ENCODE data around the gene DSC2. TPM values are rescaled to one million over a fixed set of nuclear protein-coding genes. Genes with fewer than 3 reads are reported as not detected.

DSC2 gene
- total and polyA plus RNA-seq, 2 donors from 2014 or later: 4.1 to 19.8 TPM

DNA sequence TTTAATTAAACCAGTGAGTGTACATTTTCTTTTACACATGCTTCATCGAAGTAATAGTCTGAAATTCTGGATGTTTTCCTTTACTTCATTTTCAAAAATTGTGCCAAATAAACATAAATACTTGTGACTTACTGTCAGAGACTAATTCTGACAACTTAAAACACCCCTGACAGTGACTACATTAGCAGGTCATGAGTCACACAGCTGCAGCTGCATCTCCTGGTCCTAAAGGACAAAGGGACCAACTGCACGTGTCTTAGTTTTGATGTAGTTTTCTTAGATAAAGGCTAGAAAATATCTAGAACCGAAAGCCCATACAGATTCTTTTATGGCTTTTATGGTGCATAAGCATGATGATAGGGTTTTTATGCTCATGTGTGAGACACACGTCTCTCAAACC is 30.0 kb downstream of the DSC2 start:
- FAIRE-seq (no peak), DNase-seq (no peak)
- Histone ChIP-seq H3K27ac (ENCODE audit: low read depth in 2 of 2, low read length in 2 of 2) (no peak overlapping the region), H3K4me3 (ENCODE audit: low read length in 3 of 3) (no peak overlapping the region), H3K27me3 (ENCODE audit: control insufficient read depth, insufficient read depth, low read length) (no peaks in the 10 kb centered on the region), H3K4me1 (ENCODE audit: control insufficient read depth in 2 of 3, insufficient read depth in 2 of 3, low read depth in 1 of 3, low read length in 3 of 3) (no peaks in the 10 kb centered on the region), H3K9me3 (ENCODE audit: control insufficient read depth in 2 of 3, insufficient read depth in 1 of 3, low read length in 3 of 3) (no peaks in the 10 kb centered on the region), H3K9ac (ENCODE audit: low read length in 3 of 3) (no peak overlapping the region), H3K36me3 (ENCODE audit: control insufficient read depth in 2 of 3, insufficient read depth in 3 of 3, low read length in 3 of 3) (peaks cover 0 to 3% (median 2%) of the 10 kb centered on the region in 3 donors)
- intact Hi-C loops (cut with DNase I): no loop called here
- TF ChIP-seq, protein P1, sequence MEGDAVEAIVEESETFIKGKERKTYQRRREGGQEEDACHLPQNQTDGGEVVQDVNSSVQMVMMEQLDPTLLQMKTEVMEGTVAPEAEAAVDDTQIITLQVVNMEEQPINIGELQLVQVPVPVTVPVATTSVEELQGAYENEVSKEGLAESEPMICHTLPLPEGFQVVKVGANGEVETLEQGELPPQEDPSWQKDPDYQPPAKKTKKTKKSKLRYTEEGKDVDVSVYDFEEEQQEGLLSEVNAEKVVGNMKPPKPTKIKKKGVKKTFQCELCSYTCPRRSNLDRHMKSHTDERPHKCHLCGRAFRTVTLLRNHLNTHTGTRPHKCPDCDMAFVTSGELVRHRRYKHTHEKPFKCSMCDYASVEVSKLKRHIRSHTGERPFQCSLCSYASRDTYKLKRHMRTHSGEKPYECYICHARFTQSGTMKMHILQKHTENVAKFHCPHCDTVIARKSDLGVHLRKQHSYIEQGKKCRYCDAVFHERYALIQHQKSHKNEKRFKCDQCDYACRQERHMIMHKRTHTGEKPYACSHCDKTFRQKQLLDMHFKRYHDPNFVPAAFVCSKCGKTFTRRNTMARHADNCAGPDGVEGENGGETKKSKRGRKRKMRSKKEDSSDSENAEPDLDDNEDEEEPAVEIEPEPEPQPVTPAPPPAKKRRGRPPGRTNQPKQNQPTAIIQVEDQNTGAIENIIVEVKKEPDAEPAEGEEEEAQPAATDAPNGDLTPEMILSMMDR (IDR thresholded peaks at IDR 0.05; ENCODE audit: borderline replicate concordance, extremely low read depth, insufficient read depth): no peak

DNA sequence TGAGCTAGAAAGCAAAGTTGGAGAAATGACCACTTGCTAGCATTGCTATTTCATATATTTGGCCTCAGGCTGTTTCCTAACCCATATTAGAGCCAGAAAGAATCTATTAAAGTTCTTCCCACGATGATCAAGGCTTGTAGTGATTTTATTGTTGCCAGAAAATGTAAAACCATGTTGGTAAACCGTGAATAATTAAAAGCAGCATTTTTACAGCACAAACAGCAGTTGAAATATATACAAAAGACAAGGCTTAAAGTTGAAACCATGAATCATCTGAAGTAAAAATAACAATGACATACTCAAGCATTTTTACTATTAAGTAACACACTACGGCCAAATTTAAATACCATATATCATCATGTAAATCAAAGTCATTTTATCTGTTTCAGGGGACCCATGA is 32.0 kb downstream of the DSC2 start:
- intact Hi-C loops (cut with DNase I): no loop called here
- TF ChIP-seq, protein P1 (IDR thresholded peaks at IDR 0.05; ENCODE audit: borderline replicate concordance, extremely low read depth, insufficient read depth): no peak
- Histone ChIP-seq H3K4me3 (ENCODE audit: low read length in 3 of 3) (no peak overlapping the region), H3K9ac (ENCODE audit: low read length in 3 of 3) (no peak overlapping the region), H3K9me3 (ENCODE audit: control insufficient read depth in 2 of 3, insufficient read depth in 1 of 3, low read length in 3 of 3) (no peaks in the 10 kb centered on the region), H3K36me3 (ENCODE audit: control insufficient read depth in 2 of 3, insufficient read depth in 3 of 3, low read length in 3 of 3) (peaks cover 0 to 3% (median 2%) of the 10 kb centered on the region in 3 donors), H3K27ac (ENCODE audit: low read depth in 2 of 2, low read length in 2 of 2) (no peak overlapping the region), H3K4me1 (ENCODE audit: control insufficient read depth in 2 of 3, insufficient read depth in 2 of 3, low read depth in 1 of 3, low read length in 3 of 3) (no peaks in the 10 kb centered on the region), H3K27me3 (ENCODE audit: control insufficient read depth, insufficient read depth, low read length) (no peaks in the 10 kb centered on the region)
- DNase-seq (peak in 2 of 5 donors; percentile 10 to 23), FAIRE-seq (no peak)

DNA sequence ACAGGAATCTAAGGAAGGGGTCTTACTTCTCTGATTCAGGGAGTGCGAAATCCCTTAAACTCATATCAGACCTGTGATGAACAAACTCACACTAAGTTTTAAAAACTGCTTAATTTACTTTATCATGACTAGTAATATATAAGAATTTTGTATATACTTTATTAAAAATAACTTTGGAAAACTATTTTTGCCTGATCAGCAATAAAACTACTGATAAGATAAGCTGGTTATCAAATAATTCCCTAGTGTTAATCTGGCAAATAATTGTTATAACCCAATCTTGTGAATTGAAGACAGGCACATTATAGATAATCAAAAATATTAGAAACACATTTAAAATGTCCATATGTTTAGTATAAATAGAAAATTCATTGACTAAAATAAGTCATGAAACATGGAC is 36.0 kb downstream of the DSC2 start:
- Histone ChIP-seq H3K27me3 (ENCODE audit: control insufficient read depth, insufficient read depth, low read length) (no peaks in the 10 kb centered on the region), H3K4me3 (ENCODE audit: low read length in 3 of 3) (no peak overlapping the region), H3K27ac (ENCODE audit: low read depth in 2 of 2, low read length in 2 of 2) (no peak overlapping the region), H3K9me3 (ENCODE audit: control insufficient read depth in 2 of 3, insufficient read depth in 1 of 3, low read length in 3 of 3) (no peaks in the 10 kb centered on the region), H3K36me3 (ENCODE audit: control insufficient read depth in 2 of 3, insufficient read depth in 3 of 3, low read length in 3 of 3) (no peaks in the 10 kb centered on the region), H3K9ac (ENCODE audit: low read length in 3 of 3) (no peak overlapping the region), H3K4me1 (ENCODE audit: control insufficient read depth in 2 of 3, insufficient read depth in 2 of 3, low read depth in 1 of 3, low read length in 3 of 3) (no peaks in the 10 kb centered on the region)
- DNase-seq (no peak), FAIRE-seq (no peak)
- intact Hi-C loops (cut with DNase I): no loop called here
- TF ChIP-seq, protein P1 (IDR thresholded peaks at IDR 0.05; ENCODE audit: borderline replicate concordance, extremely low read depth, insufficient read depth): no peak
